ENCODE measurements around the gene ATP8A2.
"Not testable (repeated sequence)": the region's sequence is repeated elsewhere in the genome, so short reads cannot be mapped to it uniquely, and the experiment has no call there.

Gene ATP8A2

DNA sequence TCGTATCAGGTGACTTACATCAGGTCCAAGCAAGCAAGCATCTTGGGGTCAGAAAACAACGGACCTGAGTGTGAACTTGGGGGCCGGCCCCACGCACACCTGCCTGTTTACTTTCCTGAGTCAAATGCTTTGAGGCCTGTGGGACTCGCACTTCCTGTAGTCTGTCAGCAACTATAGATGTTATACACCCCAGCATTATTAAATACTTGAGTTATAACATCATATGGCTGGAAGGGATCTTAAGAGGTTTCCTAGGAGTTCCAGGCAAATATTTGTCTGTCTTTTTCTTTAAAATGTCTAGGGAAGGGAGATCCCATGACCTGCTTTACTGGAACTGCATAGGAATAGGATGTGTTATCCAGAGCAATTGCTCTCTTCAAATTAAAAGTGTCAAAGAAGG is 399.4 kb downstream of the ATP8A2 start:
- DNase-seq: peak; percentile 34

DNA sequence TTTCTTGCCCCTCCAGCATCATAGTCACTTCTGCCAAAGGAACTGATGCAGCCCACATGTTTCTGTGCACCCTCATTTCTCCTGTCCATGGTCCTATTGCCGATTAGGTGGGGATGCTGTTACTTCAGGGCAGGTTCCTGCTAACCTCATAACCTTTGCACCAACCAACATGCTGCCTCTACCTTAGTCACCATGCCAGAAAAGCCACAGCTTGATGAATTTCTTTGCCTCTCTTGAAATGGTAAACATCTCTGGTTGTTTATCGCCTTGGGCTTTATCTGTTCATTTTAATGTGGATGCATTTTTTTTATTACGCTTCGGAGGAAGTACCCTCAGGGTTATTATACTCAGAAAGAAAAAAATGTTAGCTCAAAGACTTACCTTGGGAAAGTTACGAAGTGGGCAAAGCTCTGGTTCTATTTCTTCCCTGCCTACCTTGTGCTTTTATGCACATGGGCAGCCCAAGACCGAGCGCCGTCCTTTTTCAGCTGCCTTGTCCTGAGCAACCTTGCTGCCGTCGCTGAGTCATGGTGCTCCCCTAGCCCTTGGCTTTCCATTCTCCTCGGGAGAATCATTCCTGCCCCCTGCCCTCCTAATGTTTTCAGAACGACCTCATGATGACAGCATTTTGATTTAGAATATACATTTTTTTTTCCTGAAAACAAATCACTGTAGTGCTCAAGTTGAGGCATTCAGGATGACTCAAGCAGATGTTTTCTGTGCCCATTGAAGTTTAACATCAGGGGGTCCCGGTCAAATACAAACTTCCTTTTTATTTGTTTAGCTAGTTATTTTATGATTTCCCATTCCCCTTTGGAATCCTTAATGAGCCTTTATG is 400.1 kb downstream of the ATP8A2 start:
- DNase-seq: peak; percentile 43

DNA sequence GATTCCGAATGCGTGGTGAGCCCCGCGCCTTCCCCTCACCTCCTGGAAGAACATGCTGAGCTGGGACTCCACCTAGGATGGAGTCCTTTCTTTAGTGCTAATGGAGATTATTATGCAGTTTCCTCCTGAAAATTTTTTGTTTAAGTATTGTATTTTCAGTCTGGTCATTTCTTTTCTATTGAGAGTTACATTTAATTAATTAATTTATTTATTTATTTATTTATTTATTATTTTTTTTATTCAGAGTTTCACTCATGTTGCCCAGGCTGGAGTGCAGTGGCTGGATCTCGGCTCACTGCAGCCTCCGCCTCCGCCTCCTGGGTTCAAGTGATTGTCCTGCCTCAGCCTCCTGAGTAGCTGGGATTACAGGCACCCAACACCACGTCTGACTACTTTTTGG is 400.8 kb downstream of the ATP8A2 start:
- DNase-seq: not testable (repeated sequence)

DNA sequence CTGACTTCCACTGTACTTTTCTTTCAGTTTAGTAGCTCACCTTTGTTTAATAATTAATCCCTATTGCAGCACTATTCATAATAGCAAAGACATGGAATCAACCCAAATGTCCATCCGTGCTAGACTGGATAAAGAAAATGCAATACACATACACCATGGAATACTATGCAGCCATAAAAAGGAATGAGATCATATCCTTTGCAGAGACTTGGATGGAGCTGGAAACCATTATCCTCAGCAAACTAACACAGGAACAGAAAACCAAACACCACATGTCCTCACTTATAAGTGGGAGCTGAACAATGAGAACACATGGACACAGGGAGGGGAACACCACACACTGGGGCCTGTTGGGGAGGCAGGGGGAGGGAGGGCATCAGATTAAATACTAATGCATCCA is 402.3 kb downstream of the ATP8A2 start:
- DNase-seq: not testable (repeated sequence)

DNA sequence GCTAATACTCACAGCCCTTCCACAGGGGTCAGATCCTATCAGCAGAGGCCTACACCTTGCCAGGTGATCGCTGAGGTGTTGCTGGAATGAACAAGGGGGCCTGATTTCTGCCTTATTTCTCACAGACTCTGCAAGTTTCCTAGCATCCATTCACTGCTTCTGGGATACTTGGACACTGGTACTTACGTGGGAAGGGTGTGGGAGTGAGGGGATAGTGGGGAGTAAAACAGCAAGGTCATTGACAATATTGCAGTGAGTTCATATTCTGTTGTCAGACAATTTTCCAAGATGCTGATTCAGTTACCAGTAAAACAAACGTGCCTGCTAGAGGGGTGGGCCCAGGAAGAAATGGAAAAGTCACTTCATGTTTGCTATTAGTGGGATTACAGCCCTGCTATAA is 403.5 kb downstream of the ATP8A2 start:
- no peak for DNase-seq

DNA sequence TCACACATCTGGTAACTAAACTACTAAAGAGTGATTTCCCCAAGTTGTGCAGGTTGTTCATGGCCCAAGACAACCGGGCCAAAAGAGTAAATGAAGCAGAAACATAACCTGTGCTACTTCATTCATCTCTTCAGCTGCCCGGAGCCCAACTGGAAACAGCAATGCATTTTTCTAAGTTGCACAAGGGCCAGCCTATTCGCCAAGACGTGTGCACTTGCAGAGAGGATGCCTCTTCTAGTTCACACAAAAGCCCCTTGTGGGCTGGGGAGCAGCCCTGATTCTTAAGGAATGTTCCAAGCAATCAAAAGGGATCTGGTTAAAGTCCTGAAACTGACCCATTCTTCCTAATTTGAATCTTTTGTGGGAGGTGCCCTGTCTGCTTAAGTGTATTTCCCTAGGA is 404.2 kb downstream of the ATP8A2 start:
- DNase-seq: no peak

DNA sequence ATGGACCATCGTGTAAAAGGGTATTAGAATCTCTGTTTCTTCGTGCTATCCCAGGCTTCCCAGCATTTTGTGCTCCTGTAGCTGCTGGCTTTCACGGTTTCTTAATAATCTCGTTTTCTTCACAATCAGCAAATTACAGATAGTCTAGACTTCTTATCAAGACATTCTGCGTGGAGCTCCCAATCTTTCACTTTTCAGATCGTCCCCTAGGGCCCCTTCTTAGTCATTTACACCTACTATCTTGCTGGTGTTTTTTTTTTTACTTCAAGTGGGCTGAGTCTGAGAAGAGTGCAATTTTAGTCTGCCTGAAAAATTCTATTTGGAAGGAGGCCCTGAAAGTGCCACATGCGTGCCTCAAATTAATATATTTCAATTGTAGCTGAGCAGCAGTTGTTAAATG is 404.9 kb downstream of the ATP8A2 start:
- DNase-seq: no peak

DNA sequence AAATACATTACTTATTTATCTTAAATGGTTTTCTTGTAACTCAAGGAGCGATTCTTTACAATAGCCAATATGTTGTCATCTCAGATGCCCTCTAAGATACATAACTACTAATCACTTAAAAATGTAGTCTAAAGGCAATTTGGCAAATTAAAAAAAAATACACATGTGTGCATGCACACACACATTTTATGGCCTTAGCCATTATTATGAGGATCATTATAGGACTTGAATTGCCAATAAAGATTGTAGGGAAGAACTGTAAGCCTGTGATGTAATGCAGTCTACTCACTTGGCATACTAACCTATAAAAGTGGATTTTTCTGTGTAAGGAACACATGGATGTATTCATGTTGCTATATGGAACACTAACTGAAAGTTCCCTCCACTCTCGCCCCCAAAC is 405.7 kb downstream of the ATP8A2 start:
- no peak for DNase-seq

DNA sequence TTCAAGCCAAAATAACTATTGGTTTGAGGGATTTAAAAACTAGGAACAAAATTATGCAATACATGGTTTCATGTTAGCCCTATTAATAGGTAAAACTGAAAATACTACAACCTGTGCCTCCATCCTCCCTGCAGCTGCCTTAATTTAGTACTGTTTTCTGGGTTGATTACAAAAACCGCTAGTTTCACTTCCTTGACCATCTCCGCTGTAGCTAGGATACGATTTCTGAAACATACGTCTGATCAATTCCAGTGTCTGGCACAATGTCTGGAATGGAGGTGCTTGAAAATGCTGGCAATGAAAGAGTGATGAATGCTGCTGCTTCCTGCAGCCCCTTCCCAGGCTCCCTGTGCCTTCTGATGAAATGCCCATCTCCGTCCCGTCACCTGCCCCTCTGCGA is 406.6 kb downstream of the ATP8A2 start:
- no peak for DNase-seq

DNA sequence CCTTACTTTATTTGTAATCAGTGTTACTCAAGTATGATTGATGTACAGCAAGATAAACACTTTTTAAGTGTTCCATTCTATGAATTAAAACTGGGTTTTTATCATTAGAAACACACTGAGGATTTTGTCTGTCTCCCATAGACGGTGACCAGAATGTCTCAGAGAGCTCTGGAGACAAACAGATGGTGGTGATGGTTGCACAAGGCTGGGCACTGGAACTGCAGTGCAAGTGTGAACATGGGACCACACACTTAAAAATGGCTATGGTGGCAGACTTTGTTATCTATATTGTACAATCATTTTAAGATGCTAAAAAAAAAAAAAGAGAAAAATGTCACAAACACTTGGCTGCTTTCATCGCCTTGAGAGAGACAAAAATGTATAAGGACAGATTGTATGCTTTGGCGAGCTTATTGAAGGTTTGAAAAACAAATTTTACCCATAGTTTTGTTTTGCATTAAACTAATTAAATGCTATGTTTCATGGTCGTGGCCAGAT is 407.1 kb downstream of the ATP8A2 start:
- DNase-seq: no peak

DNA sequence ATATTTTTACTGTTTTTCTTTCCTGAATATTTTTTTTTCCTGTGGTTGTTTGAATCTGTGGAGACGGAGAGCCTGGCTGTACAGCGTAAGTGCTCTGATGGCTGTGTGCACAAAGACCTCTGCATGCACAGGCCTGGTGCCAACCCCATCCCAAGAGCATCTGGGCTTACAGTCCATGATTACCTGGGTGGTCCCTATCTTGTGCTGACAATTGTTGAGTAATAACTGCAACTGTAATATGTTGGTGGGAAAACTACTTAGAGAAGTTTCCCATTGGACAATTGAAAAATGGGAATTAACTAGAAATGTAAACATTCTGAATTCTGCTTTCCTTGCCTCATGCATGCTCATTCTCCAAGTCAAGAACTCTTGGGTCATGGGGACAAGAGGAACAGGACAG is 411.3 kb downstream of the ATP8A2 start:
- no peak for DNase-seq

DNA sequence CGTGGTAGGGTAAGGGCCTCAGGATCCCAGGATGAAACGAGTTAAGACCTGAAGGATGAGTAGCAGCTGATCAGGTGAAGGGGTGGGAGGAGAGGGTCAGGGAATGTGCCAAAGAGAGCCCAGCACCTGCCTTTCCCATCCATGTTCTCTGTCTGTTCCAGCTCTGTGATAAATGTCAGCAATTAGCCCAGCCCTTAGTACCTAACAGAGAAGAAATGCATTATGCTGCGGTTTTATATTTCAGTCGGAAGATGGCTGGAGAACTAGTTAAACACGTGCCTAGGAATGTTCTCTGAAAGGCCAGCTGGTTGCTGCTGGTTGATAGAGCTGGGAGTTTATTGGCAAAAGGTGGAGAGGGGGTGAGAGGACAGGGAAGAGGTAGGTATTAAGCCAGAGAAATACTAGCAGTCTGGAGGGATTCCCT is 411.8 kb downstream of the ATP8A2 start:
- no peak for DNase-seq

DNA sequence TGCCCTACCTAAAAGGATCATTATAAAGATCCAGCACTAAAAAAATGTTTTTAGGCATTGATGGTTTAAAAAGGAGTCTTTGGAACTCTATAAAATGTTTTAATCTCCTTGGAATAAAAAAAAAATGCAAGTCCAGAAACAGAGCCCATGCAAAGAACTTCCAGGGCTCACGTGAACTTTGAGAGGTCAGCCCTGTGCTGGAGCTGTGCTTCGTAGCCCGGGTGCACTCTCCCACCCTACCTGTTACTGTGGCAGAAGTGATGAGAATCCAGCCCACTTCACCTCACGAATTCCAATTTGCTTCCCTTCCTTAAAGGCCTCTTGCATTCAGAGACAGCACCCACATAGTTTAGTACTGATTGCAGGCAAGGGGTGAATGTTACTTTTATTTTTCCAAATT is 412.3 kb downstream of the ATP8A2 start:
- DNase-seq: no peak

DNA sequence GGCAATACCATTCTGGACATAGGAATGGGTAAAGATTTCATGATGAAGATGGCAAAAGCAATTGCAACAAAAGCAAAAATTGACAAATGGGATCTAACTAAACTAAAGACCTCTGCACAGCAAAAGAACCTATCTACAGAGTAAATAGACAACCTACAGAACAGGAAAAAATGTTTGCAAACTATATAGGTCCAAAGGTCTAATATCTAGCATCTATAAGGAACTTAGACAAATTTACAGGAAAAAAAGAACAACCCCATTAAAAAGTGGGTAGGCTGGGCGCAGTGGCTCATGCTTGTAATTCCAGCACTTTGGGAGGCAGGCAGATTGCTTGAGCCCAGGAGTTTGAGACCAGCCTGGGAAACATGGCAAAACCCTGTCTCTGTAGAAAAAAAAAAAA is 418.4 kb downstream of the ATP8A2 start:
- DNase-seq: not testable (repeated sequence)

DNA sequence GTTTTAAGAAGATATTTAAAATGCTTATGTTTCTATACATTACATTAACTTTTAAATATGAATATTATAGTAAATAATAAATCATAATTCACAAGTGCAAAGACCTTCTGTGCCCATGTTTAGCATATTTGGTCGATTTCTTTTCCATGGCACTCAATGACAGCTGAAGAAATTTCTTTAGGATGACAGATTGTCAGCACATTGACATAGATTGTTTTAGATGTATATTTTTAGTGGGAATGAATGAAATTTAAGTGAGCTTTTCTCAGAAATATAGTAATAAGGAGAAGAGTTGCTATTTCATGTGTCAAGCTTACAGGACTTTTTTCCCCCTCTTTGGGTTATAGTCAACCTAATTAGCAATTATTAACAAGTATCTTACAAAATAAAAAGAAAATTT is 423.5 kb downstream of the ATP8A2 start:
- DNase-seq: no peak

DNA sequence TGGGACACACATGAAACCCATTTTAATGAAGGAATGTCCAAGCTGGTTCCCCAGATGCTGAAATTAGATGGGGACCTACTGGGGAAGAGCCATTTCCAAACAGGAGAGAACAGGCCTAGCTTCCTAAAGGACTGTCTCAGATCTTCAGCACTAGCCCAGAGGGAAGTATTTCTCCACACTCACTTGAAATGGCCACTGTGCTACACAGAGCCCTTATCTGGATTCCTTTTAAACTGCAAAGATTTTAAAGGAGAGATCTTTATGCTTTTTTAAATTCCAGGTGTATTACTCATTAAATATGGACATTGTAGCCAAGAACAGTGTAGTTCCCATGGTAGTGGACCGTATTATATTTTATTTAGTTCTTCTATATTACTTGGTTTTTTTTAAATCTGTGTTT is 424.7 kb downstream of the ATP8A2 start:
- no peak for DNase-seq

DNA sequence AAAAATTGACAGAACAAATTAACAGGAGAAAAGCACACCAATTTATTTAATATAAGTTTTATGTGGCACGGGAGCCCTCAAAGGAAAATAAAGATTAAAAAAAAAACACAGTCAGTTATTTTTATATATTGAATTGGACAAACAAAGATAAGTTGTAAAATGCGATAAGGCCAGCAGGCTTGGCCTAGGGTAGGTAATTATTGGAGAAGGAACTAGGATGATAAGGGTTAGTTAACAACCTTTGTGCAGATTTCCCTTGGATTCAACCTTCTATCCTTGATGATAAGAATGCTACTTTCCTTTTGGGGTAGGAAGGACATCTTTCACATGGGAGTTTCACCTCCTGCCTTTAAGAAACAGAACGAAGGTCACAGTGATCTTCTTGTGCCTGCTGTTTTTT is 427.2 kb downstream of the ATP8A2 start:
- no peak for DNase-seq

DNA sequence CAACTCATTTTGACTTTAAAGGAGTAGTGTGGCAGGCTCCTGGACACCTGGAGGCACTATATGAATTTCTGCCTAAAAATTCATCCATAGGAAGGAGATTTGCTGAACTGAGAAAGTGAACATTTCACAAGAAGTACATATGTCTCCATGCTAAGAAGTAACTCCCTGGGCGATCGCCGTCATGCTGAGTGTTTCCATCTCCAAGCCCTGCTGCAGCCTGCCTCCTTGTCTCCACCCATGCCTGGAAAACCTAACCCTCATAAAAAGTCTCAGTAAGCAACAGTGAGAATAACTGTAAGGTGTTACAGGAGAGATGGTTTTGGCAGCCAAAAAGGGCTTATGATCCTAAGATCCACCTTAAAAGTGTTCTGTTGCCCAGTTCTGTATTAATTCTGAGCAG is 428.7 kb downstream of the ATP8A2 start:
- no peak for DNase-seq

DNA sequence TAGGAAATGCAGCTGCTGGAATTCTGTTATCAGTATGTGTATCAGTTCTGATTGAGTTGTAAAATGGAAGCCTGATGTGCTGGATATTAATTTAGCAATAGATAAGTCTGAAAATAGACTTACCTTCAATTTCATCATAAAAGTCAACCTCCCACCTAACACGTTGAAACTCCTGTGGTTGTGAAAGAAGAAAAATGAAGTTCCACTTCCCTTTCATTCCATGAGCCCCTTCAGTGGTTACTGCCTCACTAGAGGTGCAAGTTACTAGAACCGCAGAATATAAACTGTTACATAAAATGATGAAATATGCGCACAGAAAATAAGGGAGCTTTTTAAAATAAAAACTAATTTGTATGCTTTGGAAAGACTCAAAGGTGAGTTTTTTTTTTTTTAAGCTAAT is 430.8 kb downstream of the ATP8A2 start:
- DNase-seq: no peak

DNA sequence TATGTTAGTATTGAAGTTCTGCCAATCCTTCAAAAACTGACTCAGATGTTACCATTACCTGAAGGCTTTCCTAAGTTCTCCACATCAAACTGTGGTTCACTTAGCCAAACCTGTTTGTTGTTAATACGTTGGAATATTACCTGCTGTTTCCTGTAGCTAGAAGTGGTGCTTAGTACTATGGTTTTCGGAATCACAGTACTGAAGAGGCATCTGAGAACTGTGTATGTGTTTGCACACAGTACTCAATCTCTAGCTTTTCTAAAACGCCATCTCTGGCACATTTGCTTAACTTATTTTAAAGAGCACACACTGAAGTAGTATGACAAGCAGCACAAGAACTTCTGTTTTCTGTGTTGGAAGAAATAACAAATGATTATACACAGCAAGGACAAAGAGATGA is 431.9 kb downstream of the ATP8A2 start:
- DNase-seq: no peak

DNA sequence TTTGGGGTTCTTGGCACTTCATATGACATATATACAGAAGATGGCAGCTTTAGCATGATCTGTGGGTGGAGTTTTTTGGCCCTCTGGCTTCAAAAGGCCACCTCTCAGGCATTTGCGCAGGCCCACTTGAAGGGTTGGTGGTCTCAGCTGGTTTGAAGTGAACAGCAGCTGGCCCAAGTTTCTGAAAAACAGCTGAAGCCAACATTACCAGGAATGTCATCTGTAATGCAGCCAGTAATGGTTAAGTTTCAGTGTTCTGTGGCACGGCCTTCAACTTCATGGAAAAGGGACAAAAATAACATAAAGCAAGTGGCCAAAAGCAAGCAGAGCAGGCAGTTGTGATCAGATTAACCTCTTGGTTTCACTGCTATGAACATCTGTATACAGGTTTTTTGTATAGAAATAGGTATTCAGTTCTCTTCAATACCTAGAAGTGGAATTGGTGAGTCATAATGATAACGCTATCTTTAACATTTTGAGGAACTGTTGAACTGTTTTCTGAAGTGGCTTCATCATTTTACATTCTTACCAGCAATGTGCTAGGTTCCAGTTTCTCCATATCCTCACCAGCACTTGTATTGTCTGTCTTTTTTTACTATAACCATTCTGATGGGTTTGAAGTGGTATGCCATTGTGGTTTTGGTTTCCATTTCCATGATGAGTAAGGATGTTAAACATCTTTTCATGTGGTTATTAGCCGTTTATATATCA is 434.6 kb downstream of the ATP8A2 start:
- DNase-seq: peak; percentile 8

DNA sequence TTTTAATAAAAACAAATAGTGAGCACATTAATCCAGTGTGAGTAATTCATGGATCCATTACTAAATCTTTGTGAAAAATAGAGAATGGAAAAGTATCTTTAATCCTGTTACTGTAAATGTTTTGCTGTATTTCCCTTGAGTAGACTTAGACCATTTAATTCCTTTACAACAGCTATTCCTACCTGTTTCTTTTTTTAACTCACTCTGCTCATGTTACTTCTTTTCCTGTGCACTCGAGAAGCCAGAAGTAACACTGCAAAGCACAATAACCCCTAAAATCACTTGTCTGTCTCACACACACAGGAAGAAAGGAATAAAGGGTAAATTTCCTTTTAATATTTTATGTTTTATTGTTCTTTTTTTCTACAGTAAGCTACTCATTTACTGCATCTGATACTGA is 435.8 kb downstream of the ATP8A2 start:
- DNase-seq: no peak

DNA sequence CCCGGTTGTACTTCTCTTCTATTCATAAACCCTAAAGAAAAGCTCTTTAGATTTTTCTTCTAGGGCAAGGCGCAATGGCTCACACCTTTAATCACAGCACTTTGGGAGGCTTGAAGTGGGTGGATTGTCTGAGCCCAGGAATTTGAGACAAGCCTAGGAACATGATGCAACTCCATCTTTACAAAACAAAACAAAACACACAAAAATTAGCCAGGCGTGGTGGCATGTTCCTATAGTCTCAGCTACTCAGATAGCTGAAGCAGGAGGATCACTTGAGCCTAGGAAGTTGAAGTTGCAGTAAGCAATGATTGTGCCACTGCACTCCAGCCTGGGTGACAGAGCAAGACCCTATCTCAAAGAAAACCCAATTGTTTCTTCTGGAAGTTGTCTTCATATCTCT is 439.7 kb downstream of the ATP8A2 start:
- no peak for DNase-seq

DNA sequence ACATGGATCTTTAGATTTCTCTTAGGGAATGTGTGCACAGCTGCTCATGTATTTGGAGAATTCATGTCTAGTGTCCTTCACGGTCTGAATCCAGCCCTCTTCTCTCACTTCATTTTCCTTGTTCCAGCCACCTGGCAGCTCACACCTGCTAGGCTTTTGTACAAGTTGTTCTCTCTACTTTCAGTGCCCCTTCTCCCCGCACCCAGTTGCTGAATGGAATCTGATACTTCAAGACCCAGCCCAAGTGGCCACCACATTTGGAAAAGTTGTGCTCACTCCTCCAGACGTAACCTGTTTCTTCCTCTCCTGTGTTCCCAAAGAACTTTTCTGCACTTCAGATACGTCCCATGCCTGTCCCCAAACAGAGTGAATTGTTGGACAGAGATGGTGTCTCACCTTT is 444.5 kb downstream of the ATP8A2 start:
- no peak for DNase-seq
